Astrocyte of the cerebellum (primary cell): Measurements from ENCODE around the gene OSBPL8.
A peak's percentile ranks its signal among the peaks of the same experiment; 100 is the strongest.

Experiments
- DNase-seq: peaks from one replicate; pipeline ENCODE4 v3.0.0-alpha.2; 2011; ENCODE audit warnings: low read depth
- H3K4me3 ChIP-seq: 2 replicates; pipeline ENCODE4 v1.5.1; 2011; ENCODE audit warnings: mild to moderate bottlenecking, low read depth, low read length, moderate library complexity
- CTCF ChIP-seq: IDR thresholded peaks from 2 replicates; pipeline ENCODE4 v1.5.1; 2012; ENCODE audit warnings: low read length, low read depth, moderate library complexity, mild to moderate bottlenecking; ENCODE audit errors: missing control alignments
- in situ Hi-C: cut with HindIII; loops from 2 replicates; pipeline ENCODE4 v1.10.0; 2017; ENCODE audit warnings: low sequenced_read_pairs

The OSBPL8 gene

GRCh38 chr12:76464631-76465166, 94.9 kb downstream of the OSBPL8 start:
- no peak overlapping the region for H3K4me3 ChIP-seq
- in situ Hi-C loops = no loop called here
- no peak for TF ChIP-seq CTCF
- no peak for DNase-seq

GRCh38 chr12:76462668-76463224, 96.8 kb downstream of the OSBPL8 start:
- no peak overlapping the region for H3K4me3 ChIP-seq
- DNase-seq = no peak
- in situ Hi-C loops = no loop called here
- no peak for TF ChIP-seq CTCF

GRCh38 chr12:76460807-76461206, 98.8 kb downstream of the OSBPL8 start:
- TF ChIP-seq CTCF = no peak
- no peak for DNase-seq
- H3K4me3 ChIP-seq = no peak overlapping the region
- in situ Hi-C loops = no loop called here

DNA sequence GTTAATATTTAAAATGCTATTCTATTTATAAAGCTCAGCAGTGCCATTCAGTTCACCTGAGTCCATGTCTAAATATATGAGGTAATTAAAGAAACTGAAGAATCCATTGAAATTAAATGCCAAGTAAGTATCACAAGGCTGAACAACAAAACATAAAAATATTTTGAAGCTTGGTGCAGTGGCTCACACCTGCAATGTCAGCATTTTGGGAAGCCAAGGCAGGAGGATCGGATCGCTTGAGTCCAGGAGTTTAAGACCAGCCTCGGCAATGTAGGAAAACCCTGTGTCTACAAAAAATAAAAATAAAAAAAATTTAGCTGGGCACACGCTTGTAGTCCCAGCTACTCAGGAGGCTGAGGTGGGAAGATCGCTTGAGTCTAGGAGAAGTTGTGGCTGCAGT, 101.8 kb downstream of the OSBPL8 start:
- no peak overlapping the region for H3K4me3 ChIP-seq
- DNase-seq = no peak
- in situ Hi-C loops = no loop called here
- TF ChIP-seq CTCF = no peak

DNA sequence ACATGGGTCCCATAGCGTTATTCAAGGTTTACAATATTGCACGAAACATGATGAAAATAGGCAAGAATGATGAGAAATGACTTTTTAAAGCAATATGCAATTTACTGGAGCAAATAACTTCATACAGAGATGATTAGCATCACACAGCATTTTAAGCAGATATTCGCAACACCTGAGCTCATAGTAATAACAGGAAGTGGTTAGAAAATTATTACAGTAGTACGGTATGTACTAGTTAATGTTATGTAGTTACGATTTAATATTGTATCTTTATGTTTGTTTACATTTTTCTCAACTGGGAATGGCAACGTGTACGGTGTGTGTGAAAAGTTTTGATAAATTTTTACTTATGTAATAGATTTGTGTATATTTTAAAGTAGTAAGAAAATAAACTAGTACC, 102.6 kb downstream of the OSBPL8 start:
- TF ChIP-seq CTCF = no peak
- in situ Hi-C loops = no loop called here
- no peak for DNase-seq
- H3K4me3 ChIP-seq = no peak overlapping the region

- in situ Hi-C loops = no loop called here
These were observed 103.8 kb downstream of the OSBPL8 start for GRCh38 chr12:76455582-76456345.

More at GRCh38 chr12:76455582-76456345, 103.8 kb downstream of the OSBPL8 start:
- peak; percentile 66 for TF ChIP-seq CTCF
- DNase-seq = peak; percentile 86
- H3K4me3 ChIP-seq = no peak overlapping the region
